RKO (cell line): ENCODE measurements around the gene SLC5A11.
"Not testable (repeated sequence)": the region's sequence is repeated elsewhere in the genome, so short reads cannot be mapped to it uniquely, and the experiment has no call there.

Experiments used
- DNase-seq: peaks from one replicate; pipeline ENCODE4 v3.0.0-alpha.2; 2016; ENCODE audit warnings: low spot score

The SLC5A11 gene

GRCh38 chr16:24834459-24835335 lies 11.1 kb upstream of the SLC5A11 start:
- peak; percentile 59 for DNase-seq

- no peak for DNase-seq
These were observed 8.9 kb upstream of the SLC5A11 start for GRCh38 chr16:24836836-24837235.

- no peak for DNase-seq
These were observed 7.8 kb upstream of the SLC5A11 start for GRCh38 chr16:24837969-24838368.

GRCh38 chr16:24838554-24839266 lies 7.1 kb upstream of the SLC5A11 start:
- peak; percentile 31 for DNase-seq

- no peak for DNase-seq
These were observed 6.3 kb upstream of the SLC5A11 start for GRCh38 chr16:24839347-24839972.

- no peak for DNase-seq
These were observed 4.5 kb upstream of the SLC5A11 start for GRCh38 chr16:24841291-24841690.

- DNase-seq, result no peak
These were observed 1.4 kb upstream of the SLC5A11 start for GRCh38 chr16:24844101-24845030.

- DNase-seq, result not testable (repeated sequence)
These were observed 765 bp upstream of the SLC5A11 start for GRCh38 chr16:24845031-24845365.

GRCh38 chr16:24846548-24847357 lies 990 bp downstream of the SLC5A11 start:
- no peak for DNase-seq

- no peak for DNase-seq
These were observed 1.5 kb downstream of the SLC5A11 start for GRCh38 chr16:24847358-24847664.

- DNase-seq, result peak; percentile 35
These were observed 2.3 kb downstream of the SLC5A11 start for GRCh38 chr16:24848065-24848464.

GRCh38 chr16:24849641-24850040 lies 3.9 kb downstream of the SLC5A11 start:
- DNase-seq, result no peak

GRCh38 chr16:24850289-24850938 lies 4.7 kb downstream of the SLC5A11 start:
- DNase-seq, result no peak

GRCh38 chr16:24851700-24852099 lies 5.9 kb downstream of the SLC5A11 start:
- DNase-seq, result peak; percentile 64

- DNase-seq, result no peak
These were observed 6.5 kb downstream of the SLC5A11 start for GRCh38 chr16:24852281-24852721.

GRCh38 chr16:24853169-24853824 lies 7.5 kb downstream of the SLC5A11 start:
- DNase-seq, result peak; percentile 35

- DNase-seq, result no peak
These were observed 8.1 kb downstream of the SLC5A11 start for GRCh38 chr16:24853830-24854229.

GRCh38 chr16:24854607-24855171 lies 8.9 kb downstream of the SLC5A11 start:
- DNase-seq, result no peak

- DNase-seq, result no peak
These were observed 9.9 kb downstream of the SLC5A11 start for GRCh38 chr16:24855678-24856077.

- DNase-seq, result not testable (repeated sequence)
These were observed 11.1 kb downstream of the SLC5A11 start for GRCh38 chr16:24856871-24857270.
